Activated CD4-positive, alpha-beta T cell treated with anti-CD3 and anti-CD28 coated beads, Interleukin-2, amount 10 ng/mL, durations not matched to agents 7 days and 5 days (primary cell): Measurements from ENCODE around the gene SYT17. TPM values are rescaled to one million over a fixed set of nuclear protein-coding genes. Genes with fewer than 3 reads are reported as not detected.

Experiments used
- CTCF ChIA-PET: fragments of 350-600 bp; sonication (Branson Sonifier 250); formaldehyde crosslinking; loops from one replicate; lab custom pipeline; 2021; ENCODE audit warnings: antibody characterized with exemption; lab: Charles Lee
- POLR2A ChIA-PET: fragments of 350-600 bp; sonication (Branson Sonifier 250); formaldehyde crosslinking; loops from one replicate; lab custom pipeline; 2021; ENCODE audit warnings: antibody characterized with exemption; lab: Charles Lee
- DNase-seq: peaks from one replicate; pipeline ENCODE4 v3.0.0-alpha.2; 2020
- H3K27ac Mint-ChIP-seq: one replicate; pipeline ENCODE4 v1.8.0; 2021; ENCODE audit warnings: mild to moderate bottlenecking, moderate library complexity, mixed read lengths
- H3K27me3 Mint-ChIP-seq: one replicate; pipeline ENCODE4 v1.8.0; 2021; ENCODE audit warnings: mixed read lengths
- H3K36me3 Mint-ChIP-seq: one replicate; pipeline ENCODE4 v1.8.0; 2021; ENCODE audit warnings: low read depth, mixed read lengths
- H3K4me1 Mint-ChIP-seq: one replicate; pipeline ENCODE4 v1.8.0; 2021; ENCODE audit warnings: mixed read lengths
- H3K4me3 Mint-ChIP-seq: one replicate; pipeline ENCODE4 v1.8.0; 2021; ENCODE audit warnings: mild to moderate bottlenecking, moderate library complexity, mixed read lengths
- H3K9me3 Mint-ChIP-seq: one replicate; pipeline ENCODE4 v1.8.0; 2021; ENCODE audit warnings: mixed read lengths
- total RNA-seq, 2 experiments: library from RNA; stranded (reverse); gene quantifications; one replicate each; pipeline ENCODE4 v1.2.3, GENCODE V29; 2021

Gene SYT17
- total RNA-seq, 2 experiments from 2014 or later: not detected

GRCh38 chr16:19132255-19132654 lies 35.8 kb upstream of the SYT17 start:
- H3K9me3 Mint-ChIP-seq: peaks cover 3% of the 10 kb centered on the region
- no peaks in the 10 kb centered on the region for H3K36me3 Mint-ChIP-seq
- ChIA-PET POLR2A (no interaction called here), CTCF (interaction anchor here (0.6 to 1.3 kb wide), 2 partner anchors 13 to 385 kb away, joined by 4 read pairs; no protein-coding TSS in a partner anchor)
- no peak overlapping the region for H3K27ac Mint-ChIP-seq
- H3K4me3 Mint-ChIP-seq: no peak overlapping the region
- H3K4me1 Mint-ChIP-seq: peaks cover 31% of the 10 kb centered on the region
- peaks cover 4% of the 10 kb centered on the region for H3K27me3 Mint-ChIP-seq
- no peak for DNase-seq

- Mint-ChIP-seq H3K27ac (no peak overlapping the region), H3K36me3 (no peaks in the 10 kb centered on the region), H3K4me3 (no peak overlapping the region), H3K27me3 (peaks cover 7% of the 10 kb centered on the region), H3K4me1 (peaks cover 25% of the 10 kb centered on the region), H3K9me3 (peaks cover 3% of the 10 kb centered on the region)
- no peak for DNase-seq
- ChIA-PET POLR2A (no interaction called here), CTCF (interaction anchor here (0.6 to 1.2 kb wide), 2 partner anchors 11 to 15 kb away, joined by 4 read pairs; no protein-coding TSS in a partner anchor)
Observed at GRCh38 chr16:19132898-19133297, 35.1 kb upstream of the SYT17 start.

GRCh38 chr16:19133600-19133999 lies 34.4 kb upstream of the SYT17 start:
- H3K9me3 Mint-ChIP-seq: peaks cover 3% of the 10 kb centered on the region
- no peak overlapping the region for H3K4me3 Mint-ChIP-seq
- CTCF ChIA-PET: interaction anchor here (0.9 to 1.2 kb wide), 2 partner anchors 11 to 20 kb away, joined by 3 to 4 read pairs; partner anchors contain the start of gene ITPRIPL2
- POLR2A ChIA-PET: no interaction called here
- H3K4me1 Mint-ChIP-seq: peaks cover 21% of the 10 kb centered on the region
- DNase-seq: no peak
- H3K36me3 Mint-ChIP-seq: no peaks in the 10 kb centered on the region
- H3K27me3 Mint-ChIP-seq: peaks cover 9% of the 10 kb centered on the region
- no peak overlapping the region for H3K27ac Mint-ChIP-seq

GRCh38 chr16:19135201-19135842 lies 32.7 kb upstream of the SYT17 start:
- no peaks in the 10 kb centered on the region for H3K36me3 Mint-ChIP-seq
- peaks cover 11% of the 10 kb centered on the region for H3K4me1 Mint-ChIP-seq
- H3K9me3 Mint-ChIP-seq: no peaks in the 10 kb centered on the region
- no peak for DNase-seq
- CTCF ChIA-PET: no interaction called here
- no peak overlapping the region for H3K4me3 Mint-ChIP-seq
- no peak overlapping the region for H3K27ac Mint-ChIP-seq
- H3K27me3 Mint-ChIP-seq: peaks cover 13% of the 10 kb centered on the region
- POLR2A ChIA-PET: no interaction called here

GRCh38 chr16:19135896-19136438 lies 32.1 kb upstream of the SYT17 start:
- peaks cover 16% of the 10 kb centered on the region for H3K27me3 Mint-ChIP-seq
- no peak overlapping the region for H3K4me3 Mint-ChIP-seq
- CTCF ChIA-PET: no interaction called here
- H3K27ac Mint-ChIP-seq: no peak overlapping the region
- H3K9me3 Mint-ChIP-seq: no peaks in the 10 kb centered on the region
- DNase-seq: no peak
- POLR2A ChIA-PET: no interaction called here
- H3K36me3 Mint-ChIP-seq: no peaks in the 10 kb centered on the region
- peaks cover 5% of the 10 kb centered on the region for H3K4me1 Mint-ChIP-seq

- no peaks in the 10 kb centered on the region for H3K4me1 Mint-ChIP-seq
- no peak overlapping the region for H3K4me3 Mint-ChIP-seq
- H3K9me3 Mint-ChIP-seq: no peaks in the 10 kb centered on the region
- DNase-seq: no peak
- H3K27me3 Mint-ChIP-seq: peaks cover 18% of the 10 kb centered on the region
- H3K27ac Mint-ChIP-seq: no peak overlapping the region
- ChIA-PET POLR2A (no interaction called here), CTCF (interaction anchor here (0.5 to 1.8 kb wide), 2 partner anchors 24 to 150 kb away, joined by 3 to 7 read pairs; partner anchors contain the start of gene ITPRIPL2)
- no peaks in the 10 kb centered on the region for H3K36me3 Mint-ChIP-seq
Observed at GRCh38 chr16:19136549-19137196, 31.4 kb upstream of the SYT17 start.

- ChIA-PET CTCF (interaction anchor here (0.5 to 2.2 kb wide), 3 partner anchors 25 to 150 kb away, joined by 3 to 7 read pairs (median 5); partner anchors contain the start of gene ITPRIPL2), POLR2A (no interaction called here)
- Mint-ChIP-seq H3K9me3 (no peaks in the 10 kb centered on the region), H3K27me3 (peaks cover 18% of the 10 kb centered on the region), H3K27ac (no peak overlapping the region), H3K36me3 (no peaks in the 10 kb centered on the region), H3K4me3 (no peak overlapping the region), H3K4me1 (no peaks in the 10 kb centered on the region)
- no peak for DNase-seq
Observed at GRCh38 chr16:19137201-19138128, 30.6 kb upstream of the SYT17 start.

- DNase-seq: no peak
- H3K4me3 Mint-ChIP-seq: no peak overlapping the region
- no peaks in the 10 kb centered on the region for H3K36me3 Mint-ChIP-seq
- ChIA-PET POLR2A (no interaction called here), CTCF (interaction anchor here (1.0 to 2.2 kb wide), 2 partner anchors 17 to 52 kb away, joined by 4 to 5 read pairs; no protein-coding TSS in a partner anchor)
- H3K9me3 Mint-ChIP-seq: no peaks in the 10 kb centered on the region
- no peak overlapping the region for H3K27ac Mint-ChIP-seq
- peaks cover 18% of the 10 kb centered on the region for H3K27me3 Mint-ChIP-seq
- no peaks in the 10 kb centered on the region for H3K4me1 Mint-ChIP-seq
Observed at GRCh38 chr16:19138601-19139000, 29.4 kb upstream of the SYT17 start.

GRCh38 chr16:19139436-19140091 lies 28.5 kb upstream of the SYT17 start:
- DNase-seq: no peak
- Mint-ChIP-seq H3K27ac (no peak overlapping the region), H3K36me3 (no peaks in the 10 kb centered on the region), H3K9me3 (no peaks in the 10 kb centered on the region), H3K4me3 (no peak overlapping the region), H3K4me1 (no peaks in the 10 kb centered on the region), H3K27me3 (peaks cover 21% of the 10 kb centered on the region)
- CTCF ChIA-PET: interaction anchor here (2.2 kb wide), 1 partner anchor 53 kb away, joined by 5 read pairs; no protein-coding TSS in a partner anchor
- POLR2A ChIA-PET: no interaction called here

GRCh38 chr16:19140396-19140795 lies 27.6 kb upstream of the SYT17 start:
- no peak for DNase-seq
- no peaks in the 10 kb centered on the region for H3K4me1 Mint-ChIP-seq
- H3K27ac Mint-ChIP-seq: no peak overlapping the region
- CTCF ChIA-PET: no interaction called here
- H3K9me3 Mint-ChIP-seq: no peaks in the 10 kb centered on the region
- H3K27me3 Mint-ChIP-seq: peaks cover 23% of the 10 kb centered on the region
- no peaks in the 10 kb centered on the region for H3K36me3 Mint-ChIP-seq
- H3K4me3 Mint-ChIP-seq: no peak overlapping the region
- POLR2A ChIA-PET: no interaction called here

- H3K4me1 Mint-ChIP-seq: no peaks in the 10 kb centered on the region
- ChIA-PET CTCF (no interaction called here), POLR2A (no interaction called here)
- no peaks in the 10 kb centered on the region for H3K36me3 Mint-ChIP-seq
- peaks cover 18% of the 10 kb centered on the region for H3K27me3 Mint-ChIP-seq
- peaks cover 3% of the 10 kb centered on the region for H3K9me3 Mint-ChIP-seq
- no peak overlapping the region for H3K27ac Mint-ChIP-seq
- DNase-seq: no peak
- H3K4me3 Mint-ChIP-seq: no peak overlapping the region
Observed at GRCh38 chr16:19142939-19143598, 25.0 kb upstream of the SYT17 start.
